Measurements from ENCODE around the gene NEMF.
"Not testable (repeated sequence)": the region's sequence is repeated elsewhere in the genome, so short reads cannot be mapped to it uniquely, and the experiment has no call there.

NEMF gene

GRCh38 chr14:49735669-49736068 lies 116.9 kb downstream of the NEMF start:
- DNase-seq: not testable (repeated sequence)

- no peak for DNase-seq
Measured at GRCh38 chr14:49733836-49734235, 118.8 kb downstream of the NEMF start.

- no peak for DNase-seq
Measured at GRCh38 chr14:49732896-49733295, 119.7 kb downstream of the NEMF start.

Data from 8988T (cell line).